NCI-H1417 (cell line): ENCODE data around the gene OR6B3.
"Not testable (repeated sequence)": the region's sequence is repeated elsewhere in the genome, so short reads cannot be mapped to it uniquely, and the experiment has no call there.

Experiments
- DNase-seq, 3 experiments: peaks; one replicate each; lab custom pipeline; 2025; lab: John Stamatoyannopoulos, UW

Gene OR6B3

DNA sequence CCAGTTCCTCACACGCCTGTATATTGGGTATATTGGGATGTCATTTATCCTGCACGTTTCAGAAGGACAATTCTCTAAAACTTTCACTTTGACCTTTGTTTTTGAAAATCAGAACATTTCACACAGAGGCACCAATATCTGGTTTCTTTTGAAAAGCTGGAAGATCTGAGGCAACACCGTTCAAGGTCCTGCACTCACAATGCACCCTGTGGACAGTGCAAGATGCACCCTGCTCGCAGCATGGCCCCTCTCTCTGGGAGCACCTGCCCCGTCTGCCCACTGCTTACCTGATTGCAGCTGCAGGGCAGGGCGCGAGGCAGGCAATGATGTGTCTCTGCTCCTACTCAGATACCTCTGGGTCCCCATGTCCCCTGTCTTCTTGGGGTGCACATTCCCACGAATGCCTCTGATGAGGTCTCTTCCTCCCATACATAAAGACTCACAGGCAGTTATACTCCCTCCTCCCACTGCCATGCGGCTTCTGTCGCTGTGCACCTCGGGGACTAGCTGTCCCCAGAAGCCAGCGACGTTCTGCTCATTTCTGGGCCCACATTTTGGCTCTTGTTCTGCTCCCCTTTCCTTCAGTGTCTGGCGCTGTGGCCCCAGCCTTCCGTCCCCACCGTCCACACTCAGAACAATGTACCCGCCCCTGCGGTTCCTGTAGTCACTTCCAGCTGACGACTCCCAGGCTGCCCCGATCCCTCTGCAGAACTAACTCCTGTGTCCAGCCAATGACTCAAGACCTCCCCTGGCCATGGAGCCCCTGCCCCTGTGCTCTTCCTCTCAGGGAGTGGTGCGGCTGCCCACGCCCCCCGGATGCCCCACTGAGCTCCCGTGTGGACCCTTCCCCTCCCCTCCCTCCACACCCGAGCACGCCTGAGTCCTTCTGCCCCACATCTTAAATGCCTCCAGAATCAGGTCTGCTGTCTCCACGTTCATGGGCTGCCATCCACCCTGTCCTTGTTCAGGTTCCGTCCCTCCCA, at the start of gene OR6B3:
TSS of gene OR6B3 (minus strand) at position 349 of the 983 bp plus-strand sequence.
- peak in 1 of 3 experiments; percentile 31 for DNase-seq

DNA sequence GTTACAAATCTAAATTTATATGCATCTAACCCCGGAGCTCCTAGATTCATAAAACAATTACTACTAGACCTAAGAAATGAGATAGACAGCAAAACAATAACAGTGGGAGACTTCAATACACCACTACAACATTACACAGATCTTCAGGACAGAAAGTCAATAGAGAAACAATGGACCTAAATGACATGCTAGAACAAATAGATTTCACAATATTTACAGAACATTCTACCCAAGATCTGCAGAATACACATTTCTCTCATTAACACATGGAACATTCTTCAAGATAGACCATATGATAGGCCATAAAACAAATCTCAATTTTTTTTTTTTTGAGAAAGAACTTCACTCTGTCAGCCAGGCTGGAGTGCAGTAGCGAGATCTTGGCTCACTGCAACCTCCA, 45.0 kb upstream of the OR6B3 start:
- DNase-seq = no peak

DNA sequence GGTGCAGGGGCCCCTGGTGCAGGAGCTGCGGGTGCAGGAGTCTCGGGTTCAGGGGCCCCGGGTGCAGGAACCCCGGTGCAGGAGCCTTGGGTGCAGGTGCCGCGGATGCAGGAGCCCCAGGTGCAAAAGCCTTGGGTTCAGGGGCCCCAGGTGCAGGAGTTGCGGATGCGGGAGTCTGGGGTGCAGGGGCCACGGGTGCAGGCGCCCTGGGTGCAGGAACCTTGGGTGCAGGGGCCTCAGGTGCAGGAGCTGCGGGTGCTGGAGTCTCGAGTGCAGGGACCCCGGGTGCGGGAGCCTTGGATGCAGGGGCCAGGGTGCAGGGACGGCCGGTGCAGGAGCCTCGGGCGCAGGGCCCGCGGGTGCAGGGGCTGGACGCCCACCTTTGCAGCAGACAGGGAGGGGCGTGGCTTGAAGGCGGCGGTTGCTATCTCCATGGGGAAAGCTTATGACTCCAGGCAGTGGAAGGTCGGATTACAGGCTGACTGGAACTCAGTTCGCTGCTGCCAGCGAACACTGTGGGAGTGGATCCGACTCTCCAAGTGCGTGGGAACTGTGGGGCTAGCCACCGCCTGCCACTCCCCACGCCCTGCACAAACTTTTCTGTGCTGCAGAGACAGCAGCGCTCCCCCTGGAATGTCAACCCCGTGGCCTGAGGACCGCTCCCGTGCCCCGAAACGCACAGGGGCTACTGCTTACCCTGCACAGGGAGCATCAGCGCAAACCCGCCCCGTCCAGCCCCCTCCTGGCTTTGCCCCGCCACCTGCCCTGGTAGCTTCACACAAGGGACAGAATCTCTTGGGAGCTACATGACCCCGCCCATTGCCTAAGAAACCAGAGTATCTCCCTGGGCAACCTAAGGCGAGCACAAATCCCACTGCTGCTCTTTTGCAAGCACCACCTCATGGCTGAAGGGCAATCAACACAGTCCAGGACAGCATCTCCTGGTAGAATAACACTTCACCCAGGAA, 42.5 kb upstream of the OR6B3 start:
- DNase-seq = peak in 1 of 3 experiments; percentile 3

DNA sequence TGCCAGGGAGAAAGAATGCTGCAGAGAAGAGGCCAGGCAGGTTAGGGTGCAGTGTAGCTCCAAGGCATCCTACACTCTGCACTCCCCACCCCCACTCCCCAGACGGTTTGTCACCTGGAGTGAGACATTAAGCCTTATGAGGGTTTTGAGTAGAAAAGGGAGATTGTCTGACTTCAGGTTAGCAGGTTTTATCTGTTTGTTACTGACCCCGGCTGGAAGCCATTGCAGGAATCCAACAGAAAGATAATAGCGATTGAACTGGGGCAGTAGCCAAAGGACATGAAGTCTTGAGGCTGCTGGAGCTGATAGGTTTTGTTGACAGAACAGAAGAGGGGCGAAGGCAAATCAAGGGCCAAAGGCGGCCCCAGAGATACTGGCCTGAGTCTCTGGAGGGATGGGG, 36.0 kb upstream of the OR6B3 start:
- DNase-seq = no peak

DNA sequence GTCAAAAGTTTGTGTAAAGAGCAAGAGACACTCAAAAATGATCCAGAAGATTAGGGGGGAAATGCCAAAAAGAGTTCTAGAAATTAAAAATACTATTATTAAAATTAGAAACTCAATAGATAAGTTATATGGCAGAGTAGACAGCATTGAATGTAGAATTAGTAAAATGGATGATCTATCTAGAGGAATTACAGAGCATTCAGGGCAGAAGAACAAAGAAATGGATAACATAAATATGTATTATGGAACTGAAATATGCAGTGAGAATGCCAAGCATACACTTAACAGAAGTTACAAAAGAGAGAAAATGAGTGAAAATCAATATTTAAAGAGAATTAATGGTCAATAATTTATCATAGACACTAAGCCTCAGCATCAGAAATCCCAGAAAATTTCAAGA, 33.2 kb upstream of the OR6B3 start:
- no peak for DNase-seq

DNA sequence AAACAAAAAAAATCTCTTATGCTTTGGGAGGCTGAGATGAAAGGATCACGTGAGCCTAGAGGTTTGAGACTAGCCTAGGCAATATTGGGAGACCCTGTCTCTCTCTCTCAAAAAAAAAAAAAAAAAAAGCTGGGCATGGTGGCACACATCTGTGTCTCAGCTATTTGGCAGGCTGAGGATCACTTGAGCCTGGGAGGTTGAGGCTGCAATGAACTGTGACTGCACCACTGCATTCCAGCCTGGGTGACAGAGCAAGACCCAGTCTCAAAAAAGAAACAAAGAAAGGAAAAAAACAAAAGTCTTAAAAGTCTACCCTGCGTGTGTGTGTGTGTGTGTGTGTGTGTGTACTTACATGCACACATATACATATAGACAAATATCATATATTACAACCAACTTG, 25.3 kb upstream of the OR6B3 start:
- DNase-seq = no peak

DNA sequence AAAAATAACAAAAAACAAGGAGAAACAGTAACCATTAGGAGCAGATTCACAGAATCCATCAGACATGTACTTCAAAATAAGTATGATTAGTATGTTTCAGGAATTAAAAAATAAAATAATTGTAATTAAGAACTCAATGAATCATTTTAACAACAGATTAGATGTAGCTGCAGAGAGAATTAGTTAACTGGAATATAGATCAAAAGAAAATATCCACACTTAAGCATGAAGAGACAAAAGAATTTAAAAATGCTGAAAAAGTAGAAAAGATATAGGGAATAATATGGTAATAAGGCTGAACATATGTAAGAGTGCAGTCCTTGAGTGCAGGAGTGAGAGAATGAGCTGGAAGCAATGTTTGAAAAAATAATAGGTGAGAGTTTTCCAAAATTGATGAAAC, 24.1 kb upstream of the OR6B3 start:
- no peak for DNase-seq

DNA sequence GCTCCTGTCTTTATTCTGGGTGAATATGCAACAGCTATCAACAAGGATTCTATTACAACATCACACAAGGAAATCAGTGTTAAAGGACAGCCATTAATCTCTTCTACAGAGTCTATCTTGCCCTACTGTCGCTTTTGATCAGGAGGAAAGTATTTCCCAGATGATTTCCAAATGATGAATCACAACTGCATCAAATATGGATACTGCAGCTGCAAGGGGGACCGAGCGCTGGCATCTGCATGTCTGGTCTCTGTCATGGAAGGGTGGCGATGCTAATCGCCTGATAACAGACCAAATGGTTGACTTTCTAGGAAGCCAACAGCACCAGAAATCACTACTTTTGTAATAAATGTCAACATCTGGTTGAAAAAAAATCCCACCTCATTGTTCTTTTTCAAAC, 21.2 kb upstream of the OR6B3 start:
- no peak for DNase-seq

DNA sequence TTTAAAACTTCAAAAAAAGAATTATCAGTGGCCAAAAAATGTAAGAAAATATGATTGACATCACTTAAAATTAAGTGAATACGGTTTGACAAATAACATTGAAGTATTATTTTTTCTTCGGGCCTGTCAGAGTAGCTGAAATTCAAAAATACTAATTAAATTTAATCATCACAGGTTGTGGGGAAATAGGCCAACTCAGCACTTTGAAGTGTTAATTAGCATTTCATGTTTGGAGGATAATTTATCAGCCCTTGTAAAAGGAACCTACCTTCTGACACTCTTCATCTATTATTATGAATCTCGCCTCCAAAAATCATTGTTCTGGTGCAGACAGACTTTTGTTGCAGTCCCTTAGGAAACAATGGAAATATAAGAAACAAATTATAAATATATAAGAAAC, 17.6 kb upstream of the OR6B3 start:
- DNase-seq = no peak

DNA sequence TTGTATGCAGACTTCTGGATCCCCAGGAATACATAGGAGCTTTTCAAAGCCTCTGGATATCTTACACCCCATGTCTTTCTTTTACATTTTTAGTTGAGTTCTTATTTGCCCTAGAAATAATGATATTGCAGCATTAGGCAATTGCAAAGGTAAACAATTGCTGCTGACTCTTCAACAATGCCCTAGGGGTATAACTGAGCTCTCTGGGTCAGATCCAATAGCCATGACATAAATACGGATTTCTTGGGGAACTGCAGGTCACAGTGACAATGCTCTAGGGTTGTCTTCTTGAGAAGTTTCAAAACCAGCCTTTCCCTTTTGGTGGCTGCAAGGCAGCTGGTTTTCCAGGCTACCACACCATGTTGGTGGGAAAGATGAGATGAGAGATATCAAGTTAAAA, 16.5 kb upstream of the OR6B3 start:
- DNase-seq = peak in 2 of 3 experiments; percentile 20 to 51

DNA sequence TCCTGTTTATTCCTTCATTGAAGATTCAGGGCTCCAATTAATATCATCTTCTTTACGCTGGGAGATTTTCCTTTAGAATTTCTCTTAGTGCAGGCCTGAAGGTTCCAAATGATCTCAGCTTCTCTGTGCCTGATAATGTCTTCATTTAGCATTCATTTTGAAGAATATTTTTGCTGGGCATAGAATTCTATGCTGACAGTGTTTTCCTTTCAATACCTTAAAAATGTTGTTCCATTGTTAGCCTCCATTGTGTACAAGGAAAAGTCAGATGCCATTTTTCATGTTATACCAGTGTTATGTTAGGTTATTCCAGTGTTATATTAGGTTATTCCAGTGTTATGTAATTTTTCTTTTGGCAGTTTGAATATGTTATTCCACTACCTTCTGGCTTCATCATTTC, 14.9 kb upstream of the OR6B3 start:
- DNase-seq = no peak

DNA sequence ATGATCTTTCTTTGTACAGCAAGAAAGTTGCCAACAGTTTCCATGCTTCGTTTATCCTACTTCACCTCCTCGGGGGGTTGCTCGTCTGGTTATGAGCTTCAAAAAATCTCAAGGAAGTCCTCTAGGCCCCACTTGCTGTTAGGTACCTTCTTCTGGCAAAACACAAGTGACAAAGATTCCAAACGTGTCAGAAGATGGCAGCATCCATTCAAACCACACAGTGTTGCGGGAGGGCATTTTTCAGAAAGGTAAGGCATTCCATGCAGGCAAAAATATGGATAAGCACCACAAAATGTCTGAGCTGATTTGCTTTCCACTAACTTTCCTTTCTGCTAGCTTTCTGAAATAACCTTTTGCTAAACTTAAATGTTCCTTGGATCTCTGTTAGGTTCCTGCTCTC, 13.2 kb upstream of the OR6B3 start:
- DNase-seq = no peak

DNA sequence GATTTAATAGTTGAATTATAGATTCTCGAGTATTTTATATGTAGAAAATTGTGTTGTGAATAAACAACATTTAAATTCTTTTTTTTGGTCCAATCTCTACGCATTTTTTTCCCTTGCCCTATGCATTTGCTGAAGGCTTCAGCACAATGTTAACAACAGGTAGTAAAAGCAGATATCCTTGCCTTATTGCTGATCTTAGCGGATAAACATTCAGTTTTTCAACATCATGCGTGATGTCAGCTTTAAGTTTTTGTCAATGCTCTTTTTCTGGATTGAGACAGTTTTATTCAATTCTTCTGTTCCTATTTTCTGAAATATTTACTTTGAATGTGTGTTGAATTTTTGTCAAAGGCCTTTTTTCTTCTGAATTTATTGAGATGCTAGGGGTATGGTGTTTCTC, 11.6 kb upstream of the OR6B3 start:
- no peak for DNase-seq

DNA sequence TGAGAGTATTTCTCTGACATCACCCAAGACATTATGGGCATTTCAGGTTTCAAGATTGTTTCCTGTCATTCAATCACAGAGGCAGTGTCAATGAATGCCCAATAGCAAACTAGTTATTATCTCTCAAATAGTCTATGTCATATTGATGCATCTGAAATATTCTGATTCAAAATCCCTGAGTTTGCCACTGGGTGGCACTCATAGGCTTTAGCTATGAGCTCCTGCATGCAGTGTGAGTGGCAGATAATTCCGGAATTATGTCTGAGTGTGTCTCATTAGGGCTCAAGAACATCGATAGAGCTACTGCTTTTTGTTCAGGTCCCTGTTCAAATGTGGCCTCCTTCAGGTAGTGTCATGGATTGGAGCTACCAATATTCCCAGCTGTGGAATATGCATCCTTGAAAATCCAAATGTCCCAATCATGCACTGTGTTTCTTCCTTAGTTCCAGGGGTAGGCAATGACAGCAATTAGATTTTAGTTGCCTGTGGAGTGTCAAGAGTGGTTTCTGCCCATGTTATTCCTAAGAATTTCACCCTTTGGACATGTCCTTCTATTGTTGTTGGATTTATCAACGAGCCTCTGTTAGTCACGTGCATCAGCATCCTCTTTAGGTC, 7.8 kb upstream of the OR6B3 start:
- DNase-seq = peak; percentile 53 to 83 (median 70)

DNA sequence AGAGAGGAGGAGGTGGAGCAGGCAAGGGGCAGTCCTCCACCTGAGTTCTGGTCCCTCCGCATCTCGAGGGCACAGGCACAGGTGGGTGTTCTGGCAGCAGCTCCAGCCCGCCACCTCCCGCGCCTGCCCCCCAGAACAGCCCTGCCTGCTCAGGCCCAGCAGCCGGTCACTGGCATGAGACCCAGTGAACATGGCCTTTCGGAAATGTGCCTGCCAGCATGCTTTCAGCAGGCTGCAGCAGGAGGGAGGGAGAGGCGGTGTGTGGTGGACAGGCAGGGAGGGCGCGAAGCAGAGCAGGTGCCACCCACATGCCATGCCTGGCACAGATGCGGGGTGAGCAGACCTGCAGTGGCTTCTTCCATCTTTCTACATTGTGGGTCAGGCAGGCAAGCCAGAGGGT, 3.4 kb upstream of the OR6B3 start:
- DNase-seq = no peak

DNA sequence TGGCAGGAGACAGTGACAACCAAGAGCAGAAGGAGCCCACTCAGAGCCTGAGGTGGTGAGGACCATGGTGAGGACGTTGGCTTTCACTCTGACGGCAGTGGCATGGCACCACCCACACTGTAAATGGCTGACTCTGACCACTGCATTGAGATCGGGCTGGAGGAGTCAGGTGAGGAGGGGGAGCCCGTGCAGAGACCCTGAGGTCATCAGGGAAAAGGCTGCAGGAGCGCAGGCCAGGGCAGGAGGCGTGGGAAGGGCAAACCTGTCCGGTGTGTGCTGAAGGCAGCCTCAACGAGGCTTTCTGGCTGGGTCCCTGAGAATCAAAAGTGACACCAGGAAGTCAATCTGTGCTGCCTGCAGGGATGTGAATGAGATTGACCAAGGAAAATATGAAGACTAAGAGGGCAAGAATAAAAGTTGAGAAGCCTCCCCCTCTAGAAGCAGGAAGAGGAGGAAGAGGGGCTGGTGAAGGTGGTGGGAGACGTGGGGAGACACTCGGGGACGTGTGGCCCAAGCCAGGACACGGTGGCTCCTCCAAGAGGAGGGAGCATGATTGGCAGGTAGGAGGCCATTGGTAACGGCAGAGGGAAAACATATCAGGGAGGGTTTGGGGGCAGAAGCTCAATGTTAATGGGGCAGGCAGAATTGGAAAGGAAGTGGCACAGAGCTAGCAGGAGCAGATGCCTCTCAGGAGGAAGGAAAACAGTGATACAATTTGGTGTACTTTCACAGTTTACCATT, 2.0 kb upstream of the OR6B3 start:
- no peak for DNase-seq

DNA sequence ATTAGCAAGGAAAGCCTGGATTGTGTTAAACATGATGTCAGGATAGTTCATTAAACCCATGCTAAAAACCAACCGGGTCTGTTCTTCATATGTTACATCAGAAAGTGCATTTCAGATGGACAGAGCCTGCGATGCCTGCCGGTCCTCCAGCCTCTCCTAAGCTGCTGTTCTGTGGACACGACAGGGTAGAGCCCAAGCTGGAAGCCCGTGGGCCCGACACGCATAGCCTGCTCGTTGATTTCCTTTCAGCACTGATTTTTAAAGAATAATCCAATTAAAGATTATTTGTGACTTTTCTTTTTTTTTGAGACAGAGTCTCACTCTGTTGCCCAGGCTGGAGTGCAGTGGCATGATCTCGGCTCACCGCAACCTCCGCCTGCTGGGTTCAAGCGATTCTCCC, 797 bp downstream of the OR6B3 start:
- no peak for DNase-seq

DNA sequence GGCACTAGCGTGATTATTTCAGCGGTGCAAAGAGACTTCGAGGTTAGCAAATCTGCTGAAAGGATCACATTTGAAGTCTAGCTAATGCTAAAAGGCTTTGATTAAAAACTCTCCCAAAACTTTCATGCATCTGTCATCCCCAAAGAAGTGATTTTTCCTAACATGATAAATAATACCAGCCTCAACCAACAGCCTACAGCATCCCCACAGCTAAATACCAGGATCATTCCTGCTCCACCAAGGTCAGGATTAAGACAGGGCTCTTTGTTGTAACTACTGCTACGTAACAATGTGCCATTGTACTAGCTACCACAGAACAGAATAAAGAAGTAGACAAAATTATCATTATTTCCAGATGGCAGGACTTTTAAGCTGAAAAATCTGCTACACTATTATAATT, 1.6 kb downstream of the OR6B3 start:
- DNase-seq = no peak

DNA sequence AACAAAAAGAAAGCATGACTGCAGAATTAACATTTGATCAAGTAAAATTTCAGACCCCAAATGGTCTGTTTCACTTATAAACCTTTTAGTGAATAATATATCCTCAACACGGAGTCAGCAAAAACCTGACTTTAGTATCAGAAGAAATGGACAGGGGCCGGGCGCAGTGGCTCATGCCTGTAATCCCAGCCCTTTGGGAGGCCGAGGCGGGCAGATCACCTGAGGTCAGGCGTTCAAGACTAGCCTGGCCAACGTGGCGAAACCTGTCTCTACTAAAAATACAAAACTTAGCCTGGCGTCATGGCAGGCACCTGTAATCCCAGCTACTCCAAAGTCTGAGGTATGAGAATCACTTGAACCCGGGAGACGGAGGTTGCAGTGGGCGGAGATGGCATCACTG, 3.0 kb downstream of the OR6B3 start:
- no peak for DNase-seq

DNA sequence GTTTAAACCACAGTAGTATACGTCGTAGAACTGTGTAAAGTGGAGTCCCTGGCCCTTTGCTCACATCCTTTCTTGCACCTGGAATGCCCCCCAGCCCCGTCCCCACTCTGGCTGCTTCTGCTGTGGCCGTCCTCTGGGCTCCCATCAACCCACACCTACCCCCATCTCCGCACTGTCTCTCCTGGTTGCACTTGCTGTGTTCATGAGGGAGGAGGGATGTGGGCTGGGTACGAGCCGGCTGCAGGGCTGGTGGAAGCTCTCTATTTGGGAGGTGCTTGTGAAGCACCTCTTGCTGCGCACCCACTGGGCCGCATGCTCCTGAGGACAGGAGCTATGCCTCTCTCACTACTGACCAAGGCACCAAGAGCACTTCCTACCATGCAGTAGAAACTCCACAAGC, 5.1 kb downstream of the OR6B3 start:
- DNase-seq = no peak

DNA sequence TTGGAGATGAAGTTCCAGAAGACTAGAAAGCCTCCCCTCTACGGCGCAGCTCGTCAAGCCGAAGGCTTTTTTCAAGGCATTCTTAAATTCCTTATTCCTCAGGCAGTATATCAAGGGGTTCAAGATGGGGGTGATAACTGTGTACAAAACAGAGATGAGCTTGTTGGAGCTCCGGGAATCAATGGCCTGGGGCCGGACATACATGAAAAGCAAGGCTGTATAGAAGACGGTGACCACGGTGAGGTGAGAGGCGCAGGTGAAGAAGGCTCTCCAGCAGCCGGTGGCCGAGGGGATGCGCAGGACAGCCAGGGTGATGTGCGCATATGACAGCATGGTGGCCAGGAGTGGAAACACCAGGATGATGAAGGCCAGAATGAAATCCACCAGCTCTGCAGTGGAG, 8.2 kb downstream of the OR6B3 start:
- DNase-seq = no peak

DNA sequence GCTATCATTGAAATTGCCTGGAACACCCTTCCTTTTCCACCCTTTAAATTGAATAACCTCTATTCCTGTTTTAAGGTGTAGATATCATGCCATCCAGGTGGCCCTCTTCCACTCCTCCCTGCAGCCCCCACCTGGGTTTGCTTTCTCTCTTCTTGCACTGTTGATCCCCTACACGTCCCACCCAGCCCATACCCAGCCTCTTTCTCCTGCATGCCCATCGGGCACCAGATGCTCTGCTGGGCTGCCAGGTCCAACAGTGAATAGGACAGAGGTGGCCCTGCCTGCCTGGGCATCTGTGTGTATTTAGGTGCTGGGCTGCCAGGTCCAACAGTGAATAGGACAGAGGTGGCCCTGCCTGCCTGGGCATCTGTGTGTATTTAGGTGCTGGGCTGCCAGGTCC, 9.2 kb downstream of the OR6B3 start:
- DNase-seq = not testable (repeated sequence)
